Coronary artery (tissue), 2 donors: Measurements from ENCODE around the gene GAPDHS.

Experiments
- DNase-seq: peaks from one replicate; pipeline ENCODE4 v3.0.0-alpha.2; 2017; ENCODE audit warnings: low spot score
- H3K27ac ChIP-seq, 2 donors: fragments of 200-600 bp; sonication (generic); one replicate each; pipeline ENCODE4 v1.5.1; 2016 to 2019
- H3K4me3 ChIP-seq: fragments of 200-600 bp; sonication (generic); 2 replicates; pipeline ENCODE4 v1.5.1; 2016; ENCODE audit warnings: mild to moderate bottlenecking, moderate library complexity
- CTCF ChIP-seq: fragments of 200-600 bp; sonication (generic); IDR thresholded peaks from one replicate; pipeline ENCODE4 v1.5.1; 2019; ENCODE audit warnings: antibody characterized with exemption

Gene GAPDHS

GRCh38 chr19:35491836-35492360 is 41.4 kb upstream of the GAPDHS start:
- Histone ChIP-seq H3K4me3 (no peak overlapping the region), H3K27ac (no peak overlapping the region)
- DNase-seq: no peak
- no peak for TF ChIP-seq CTCF

DNA sequence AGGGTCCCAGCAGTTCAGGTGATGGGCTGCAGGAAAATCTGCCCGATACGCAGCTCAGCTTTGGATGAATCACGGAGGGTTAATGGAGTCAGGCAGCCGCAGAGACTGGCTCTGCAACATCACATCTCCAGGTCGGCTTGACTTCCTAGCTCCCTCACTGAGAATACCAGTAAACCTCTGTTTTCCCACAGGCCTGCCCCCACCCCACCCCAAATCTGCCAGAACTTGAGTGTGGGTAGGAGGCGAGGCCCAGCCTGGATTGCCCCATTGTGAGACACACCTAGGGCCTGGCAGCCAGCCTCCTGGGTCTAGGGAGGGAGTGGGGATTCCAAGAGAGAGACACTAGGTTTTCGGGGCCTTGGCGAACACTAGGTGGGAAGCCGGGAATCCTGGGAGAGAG is 39.3 kb upstream of the GAPDHS start:
- H3K27ac ChIP-seq: no peak overlapping the region
- no peak overlapping the region for H3K4me3 ChIP-seq
- TF ChIP-seq CTCF: no peak
- DNase-seq: no peak

- no peak overlapping the region for H3K4me3 ChIP-seq
- DNase-seq: no peak
- no peak overlapping the region for H3K27ac ChIP-seq
- peak; percentile 98 for TF ChIP-seq CTCF
These were observed 37.9 kb upstream of the GAPDHS start for GRCh38 chr19:35495107-35496064.

GRCh38 chr19:35497406-35497805 is 35.9 kb upstream of the GAPDHS start:
- Histone ChIP-seq H3K4me3 (no peak overlapping the region), H3K27ac (no peak overlapping the region)
- DNase-seq: no peak
- TF ChIP-seq CTCF: no peak

DNA sequence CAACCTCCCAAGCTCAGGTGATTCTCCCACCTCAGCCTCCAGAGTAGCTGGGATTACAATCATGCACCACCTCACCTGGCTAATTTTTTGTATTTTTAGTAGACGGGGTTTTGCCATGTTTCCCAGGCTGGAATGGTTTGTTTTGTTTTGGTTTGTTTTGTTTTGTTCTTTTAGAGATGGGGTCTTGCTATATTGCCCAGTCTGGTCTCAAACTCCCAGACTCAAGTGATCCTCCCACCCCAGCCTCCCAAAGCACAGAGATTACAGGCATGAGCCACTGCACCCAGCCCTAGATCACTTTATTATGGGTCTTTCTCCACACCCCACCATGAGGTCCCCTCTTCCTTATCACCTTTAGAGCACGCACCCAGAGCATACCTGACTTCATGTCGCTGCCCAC is 35.0 kb upstream of the GAPDHS start:
- no peak for DNase-seq
- TF ChIP-seq CTCF: no peak
- no peak overlapping the region for H3K4me3 ChIP-seq
- H3K27ac ChIP-seq: no peak overlapping the region

- H3K4me3 ChIP-seq: no peak overlapping the region
- no peak overlapping the region for H3K27ac ChIP-seq
- no peak for DNase-seq
- TF ChIP-seq CTCF: no peak
These were observed 34.2 kb upstream of the GAPDHS start for GRCh38 chr19:35498984-35499527.
